Placental pericyte (primary cell): Measurements from ENCODE around the gene NSG2. TPM values are rescaled to one million over a fixed set of nuclear protein-coding genes. Genes with fewer than 3 reads are reported as not detected.

Experiments
- total RNA-seq: library from RNA; depleted of rRNA; stranded (reverse); fragments of >200 nt; gene quantifications from 2 replicates; pipeline ENCODE4 v1.2.3, GENCODE V29; 2012

Gene NSG2
- not detected in 2 replicates for total RNA-seq

GRCh38 chr5:174045470-174046025 lies at the start of gene NSG2:
Gene NSG2, plus strand, starts transcription at chr5:174045706. Its CDS starts 1,050 bp downstream, at chr5:174046756.

Other genes starting within 250 kb of the NSG2 start
- 46.5 and 66.5 TPM in 2 replicates for gene CPEB4, start 157.4 kb upstream of the NSG2 start, total RNA-seq
- not detected in 2 replicates for gene C5orf47, start 56.5 kb upstream of the NSG2 start, total RNA-seq